ENCODE measurements around the gene LYZL6.
"Not testable (repeated sequence)": the region's sequence is repeated elsewhere in the genome, so short reads cannot be mapped to it uniquely, and the experiment has no call there.

The LYZL6 gene

DNA sequence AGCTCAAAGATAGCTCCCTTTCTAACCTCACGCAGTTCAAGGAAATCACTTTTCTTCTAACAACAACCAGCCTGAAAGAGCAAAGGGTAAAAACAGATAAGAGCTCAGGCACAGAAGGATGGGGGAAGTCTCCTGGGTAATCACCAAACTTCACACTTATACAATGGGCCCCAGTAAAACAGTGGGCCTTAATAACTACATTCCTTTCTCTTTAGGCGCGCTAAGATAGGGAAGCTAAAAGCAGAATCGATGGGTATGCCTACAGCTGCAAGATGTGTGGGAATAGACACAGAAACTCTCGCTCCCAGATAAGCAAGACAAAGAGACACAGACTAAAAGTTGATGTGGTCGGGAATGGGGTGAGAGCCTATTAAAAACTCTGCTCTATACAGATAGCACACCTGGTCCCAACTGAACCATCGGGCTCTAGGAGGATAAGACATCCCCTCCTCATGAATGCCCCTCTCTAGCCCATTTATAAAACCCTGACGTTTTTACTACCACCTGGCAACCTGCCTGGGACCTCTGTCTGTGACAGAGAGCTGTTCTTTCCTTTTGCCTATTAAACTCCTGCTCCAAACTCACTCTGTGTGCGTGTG, 826 bp downstream of the LYZL6 start:
- DNase-seq, result peak; percentile 29

DNA sequence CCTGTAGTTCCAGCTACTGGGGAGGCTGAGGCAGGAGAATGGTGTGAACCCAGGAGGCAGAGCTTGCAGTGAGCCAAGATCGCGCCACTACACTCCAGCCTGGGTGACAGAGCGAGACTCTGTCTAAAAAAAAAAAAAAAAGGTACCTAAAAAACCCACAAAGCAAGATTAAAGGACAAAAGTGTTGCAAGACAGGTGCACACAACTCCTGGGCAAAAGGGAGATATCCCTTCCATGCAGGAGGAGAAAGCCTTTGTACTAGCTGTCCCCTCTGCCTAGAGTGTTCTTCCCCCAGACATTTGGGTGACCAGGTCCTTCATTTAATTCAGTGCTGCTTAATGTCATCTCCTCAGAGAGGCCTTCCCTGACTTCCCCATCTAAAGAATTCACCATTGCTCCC, 5.0 kb downstream of the LYZL6 start:
- not testable (repeated sequence) for DNase-seq

DNA sequence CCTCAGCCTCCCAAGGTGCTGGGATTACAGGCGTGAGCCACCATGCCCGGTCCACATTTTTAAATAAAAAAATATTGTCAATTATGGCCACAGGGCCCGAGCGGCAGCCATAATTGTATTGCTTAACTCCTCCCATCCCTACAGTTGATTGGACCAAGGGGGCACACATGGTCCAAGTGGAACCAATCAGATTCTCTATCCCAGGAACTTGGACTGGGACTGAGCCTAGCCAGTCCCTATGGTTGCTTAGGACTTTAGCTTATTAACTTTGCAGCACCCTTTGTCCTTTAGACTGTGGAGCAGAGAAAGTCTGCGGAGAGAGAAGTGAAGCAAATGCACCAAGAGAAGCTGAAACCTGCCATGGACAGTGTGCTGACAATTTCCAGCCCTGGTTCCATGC, 7.5 kb downstream of the LYZL6 start:
- DNase-seq, result no peak

DNA sequence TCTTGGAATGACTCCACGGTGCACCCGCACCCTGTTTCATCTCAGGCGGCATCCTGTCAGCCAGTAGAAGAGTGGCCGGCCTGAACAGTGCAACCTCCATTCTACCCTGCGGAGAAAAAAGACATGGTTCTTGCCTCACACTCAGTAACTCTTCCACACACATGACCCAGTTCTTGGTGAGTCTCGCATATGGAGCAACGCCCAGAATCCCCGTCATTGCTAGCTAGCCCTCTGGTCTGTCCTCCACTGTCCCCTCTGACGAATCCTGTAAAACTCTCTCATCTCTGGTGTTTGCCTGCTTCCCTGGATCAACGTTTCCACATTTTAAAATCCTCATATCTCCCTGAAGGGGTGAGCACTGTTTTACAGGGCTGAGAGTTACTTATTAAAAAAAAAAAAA, 8.8 kb downstream of the LYZL6 start:
- DNase-seq, result no peak

DNA sequence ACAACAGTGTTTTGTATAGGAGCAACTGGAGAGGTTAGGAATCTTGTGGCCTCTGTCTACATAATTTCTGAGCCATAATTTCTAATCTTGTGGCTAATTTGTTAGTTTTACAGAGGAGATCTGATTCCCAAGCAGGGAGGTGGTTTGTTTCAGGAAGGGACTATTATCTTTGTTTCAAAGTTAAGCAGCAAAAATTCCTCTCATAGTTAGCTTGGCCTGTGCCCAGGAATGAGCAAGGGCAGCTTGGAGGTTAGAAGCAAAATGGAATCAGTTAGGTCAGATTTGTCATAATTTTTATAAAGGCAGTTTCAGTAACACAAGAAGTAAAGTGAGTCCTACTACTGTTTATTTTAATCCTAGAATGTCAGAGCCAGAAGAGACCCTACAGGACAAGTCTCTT, 10.9 kb downstream of the LYZL6 start:
- no peak for DNase-seq

DNA sequence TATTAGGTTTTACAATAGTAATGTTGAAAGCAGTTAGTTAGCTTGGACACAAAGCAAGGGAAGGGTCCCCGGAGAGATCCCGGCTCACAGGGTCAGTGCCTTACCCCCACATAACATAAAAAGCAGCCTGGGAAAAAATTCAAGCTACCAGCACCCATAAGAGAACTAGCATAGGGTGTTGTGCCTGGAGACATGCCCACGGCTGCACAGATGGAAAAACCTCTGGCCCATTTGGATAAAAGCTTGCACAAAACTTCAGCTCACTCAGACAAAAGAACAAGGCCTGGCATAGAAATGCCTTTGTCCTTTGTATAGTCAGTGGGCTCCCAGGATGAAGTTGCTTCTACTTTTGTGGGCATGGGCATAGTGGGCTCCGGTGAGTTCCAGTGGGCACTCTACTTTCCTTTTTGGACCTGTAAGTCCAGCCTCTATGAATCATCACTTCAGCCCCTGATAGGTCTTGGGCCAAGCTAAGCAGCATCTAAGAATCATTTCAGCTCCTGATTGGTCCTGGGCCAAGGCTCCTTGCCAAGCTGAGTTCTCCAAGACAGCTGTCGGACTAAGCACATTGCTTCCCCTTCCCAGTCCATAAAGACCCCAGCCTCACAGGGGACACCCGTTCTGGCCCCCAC, 11.6 kb downstream of the LYZL6 start:
- DNase-seq, result no peak

DNA sequence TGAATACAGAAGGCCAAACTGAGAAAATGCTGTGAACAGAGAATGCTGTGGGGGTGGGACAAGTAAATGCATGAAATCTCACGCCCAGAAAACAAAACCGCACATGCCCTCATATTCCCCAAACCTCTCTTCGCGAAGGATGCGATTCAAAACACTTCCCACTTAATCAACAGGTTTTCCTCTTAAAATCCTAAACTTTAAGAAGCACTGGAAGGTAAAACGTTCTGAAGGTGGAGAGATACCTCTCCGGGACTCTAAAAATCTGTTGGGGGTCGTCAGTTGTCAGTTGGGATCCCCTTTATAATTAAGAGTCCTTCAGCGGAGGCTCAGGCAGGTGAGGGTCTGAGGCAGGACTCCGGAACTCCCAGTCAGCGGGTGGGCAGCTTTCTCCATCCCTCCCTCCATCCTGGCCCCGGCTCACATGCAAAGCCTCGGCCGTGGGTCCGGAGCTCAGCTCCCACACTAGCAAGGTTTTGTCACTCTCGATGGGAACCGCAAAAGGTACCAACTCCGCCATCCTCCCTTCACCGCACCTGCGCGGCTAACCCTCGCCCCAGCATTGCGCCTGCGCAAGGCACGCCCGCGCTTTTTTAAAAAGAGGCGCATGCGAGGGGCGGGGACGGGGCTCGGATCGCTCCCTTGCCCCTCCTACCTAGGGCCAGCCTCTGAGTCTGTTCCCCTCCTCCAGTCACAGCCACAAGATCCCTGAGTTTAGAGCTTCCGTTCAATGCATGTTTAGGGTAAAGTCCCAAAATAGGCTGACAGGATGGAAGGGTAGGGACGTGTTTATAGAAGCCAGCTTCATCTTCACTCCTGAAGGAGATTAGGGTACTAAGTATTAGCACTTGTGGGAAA, 13.1 kb downstream of the LYZL6 start, which contains the start of gene RDM1:
RDM1 (minus strand) TSS at position 563 of the 855 bp plus-strand sequence; CDS start at position 517, 46 bp downstream.
- DNase-seq, result peak; percentile 78

DNA sequence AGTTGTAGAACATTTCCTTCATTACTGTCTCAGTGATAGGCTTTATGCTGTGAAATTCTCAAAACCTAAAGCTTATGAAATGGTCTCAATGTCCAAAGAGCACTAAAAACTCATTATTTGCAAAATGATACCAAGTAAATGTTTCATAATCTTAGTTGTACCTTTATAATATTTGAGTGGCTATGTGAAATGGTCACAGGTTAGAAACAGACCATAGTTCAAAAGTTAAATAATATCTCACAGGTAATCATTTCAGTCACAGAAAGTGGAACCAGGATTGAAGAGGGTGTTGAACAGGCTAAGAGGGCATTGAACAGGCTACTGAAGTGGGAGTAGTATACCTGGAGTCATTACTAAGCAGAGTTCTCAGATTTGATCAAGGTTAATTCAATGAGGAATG, 15.8 kb downstream of the LYZL6 start:
- DNase-seq, result no peak

DNA sequence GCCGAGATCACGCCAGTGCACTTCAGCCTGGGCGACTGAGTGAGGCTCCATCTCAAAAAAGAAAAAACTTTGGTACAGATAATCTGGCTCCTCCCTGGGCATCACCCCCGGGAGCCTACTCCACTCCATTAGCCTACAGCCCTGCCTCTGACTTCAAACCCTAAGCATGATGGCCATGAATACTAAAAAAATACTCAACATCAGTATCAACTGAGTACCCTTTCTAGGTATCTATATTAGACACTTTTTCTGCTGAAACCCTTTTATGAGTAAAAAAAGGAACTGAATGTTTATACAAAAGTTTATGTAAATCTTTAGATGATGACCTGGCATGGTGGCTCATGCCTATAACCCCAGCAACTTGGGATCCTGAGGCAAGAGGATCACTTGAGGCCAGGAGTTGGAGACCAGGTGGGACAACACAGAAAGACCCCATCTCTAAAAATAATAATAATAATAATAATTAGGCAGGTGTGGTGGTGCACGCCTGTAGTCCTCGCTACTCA, 19.9 kb downstream of the LYZL6 start:
- no peak for DNase-seq

DNA sequence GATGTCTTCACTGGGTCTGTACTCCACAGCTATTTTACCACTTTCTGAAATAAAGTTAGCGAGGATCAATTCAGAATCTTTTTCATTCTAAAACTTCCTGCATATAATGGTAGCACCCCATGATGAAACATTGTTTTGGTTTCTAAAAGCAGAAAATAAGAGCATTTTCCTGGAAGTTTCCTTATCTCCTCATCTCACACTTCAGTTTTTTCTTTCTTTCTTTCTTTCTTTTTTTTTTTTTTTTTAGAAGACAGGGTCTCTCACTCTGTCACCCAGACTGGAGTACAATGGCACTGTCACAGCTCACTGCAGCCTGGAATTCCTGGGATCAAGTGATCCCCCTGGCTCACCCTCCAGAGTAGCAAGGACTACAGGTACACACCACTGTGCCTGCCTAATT, 23.3 kb downstream of the LYZL6 start:
- no peak for DNase-seq

DNA sequence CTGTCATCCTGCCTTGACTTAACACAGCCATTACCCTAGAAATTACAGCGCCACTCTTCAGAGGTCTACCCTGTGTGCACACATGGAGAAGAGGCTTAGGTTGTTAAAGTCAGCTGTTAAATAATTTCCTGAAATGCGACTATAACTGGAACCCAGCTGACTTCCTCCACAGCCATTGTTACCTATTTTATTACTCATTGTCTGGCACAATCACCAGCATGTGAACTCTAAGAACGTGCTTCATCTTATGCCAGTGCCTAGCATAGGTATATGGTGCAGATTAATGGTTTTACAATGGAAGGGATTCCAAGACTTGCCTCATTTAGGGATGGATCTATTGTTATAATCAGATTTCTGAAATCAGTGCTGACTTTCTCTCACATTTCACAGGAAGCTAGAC, 24.8 kb downstream of the LYZL6 start:
- DNase-seq, result no peak

DNA sequence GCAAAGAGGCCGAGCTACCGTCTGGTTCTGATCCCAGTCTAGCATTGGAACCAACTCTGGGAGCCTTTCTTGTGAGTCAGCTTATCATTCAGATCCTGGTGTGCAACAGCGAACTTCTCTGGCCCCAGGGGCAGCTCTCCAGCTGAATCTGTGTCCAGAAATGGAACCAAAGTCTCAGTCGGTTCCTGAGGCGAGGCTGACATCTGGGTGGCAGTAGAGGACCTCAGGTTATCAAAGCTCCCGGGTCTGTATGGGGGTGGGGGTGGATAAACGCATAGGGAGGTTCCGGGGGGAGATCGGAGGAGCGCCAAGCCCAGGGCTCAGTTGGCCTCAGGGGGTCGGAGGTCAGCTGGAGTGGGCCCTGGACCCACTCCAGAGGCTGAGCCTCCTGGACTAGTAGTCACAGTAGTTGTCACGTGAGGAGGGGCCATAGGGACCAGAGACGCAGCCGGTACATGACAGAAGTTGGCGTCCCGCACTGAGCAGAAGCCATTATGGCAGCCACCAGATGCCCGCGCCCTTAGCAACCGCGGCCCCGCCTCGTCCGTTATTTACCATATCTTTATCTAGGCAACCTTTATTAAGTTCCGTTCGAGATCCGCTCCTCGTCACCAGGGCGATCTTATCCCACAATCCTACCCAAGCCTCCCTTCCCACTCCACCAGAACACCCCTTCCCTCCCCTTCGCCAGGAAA, 25.8 kb downstream of the LYZL6 start:
- no peak for DNase-seq

DNA sequence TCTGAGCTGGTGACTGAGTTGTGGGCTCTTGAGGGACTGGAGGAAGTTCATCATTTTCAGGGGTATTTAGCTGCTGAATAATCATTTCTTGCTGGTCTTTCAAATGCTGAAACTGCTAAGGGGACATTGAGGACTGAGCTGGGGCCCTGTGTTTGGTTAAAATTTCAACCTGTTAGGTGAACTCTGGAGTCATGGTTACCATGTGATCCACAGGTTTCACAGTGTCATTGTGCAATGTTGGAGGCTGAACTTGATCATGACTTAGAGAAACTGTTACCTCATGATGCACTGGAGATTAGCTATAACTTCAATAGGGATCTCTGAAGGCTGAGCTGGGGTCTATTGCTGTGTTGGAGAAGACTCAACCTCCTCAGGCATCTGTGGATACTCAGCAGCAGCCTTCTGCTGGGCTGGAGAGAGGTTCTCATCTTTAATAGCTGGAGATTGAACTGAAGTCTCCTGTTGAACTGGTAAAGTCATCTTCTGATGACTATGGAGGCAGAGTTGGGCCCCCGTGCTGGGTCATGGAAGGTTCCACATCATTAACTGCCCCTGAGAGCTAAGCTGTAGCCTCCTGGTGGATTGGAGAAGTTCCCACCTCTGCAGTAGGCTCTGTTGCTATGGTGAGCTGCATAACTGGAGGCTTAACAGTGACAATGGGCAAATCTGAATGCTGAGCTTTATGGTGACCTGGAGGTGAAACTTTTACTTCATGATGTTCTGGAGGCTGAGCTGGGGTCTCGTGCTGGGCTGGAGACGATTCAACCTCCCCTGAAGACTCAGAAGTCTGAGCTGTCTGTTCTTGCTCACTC, 28.2 kb downstream of the LYZL6 start:
- no peak for DNase-seq

DNA sequence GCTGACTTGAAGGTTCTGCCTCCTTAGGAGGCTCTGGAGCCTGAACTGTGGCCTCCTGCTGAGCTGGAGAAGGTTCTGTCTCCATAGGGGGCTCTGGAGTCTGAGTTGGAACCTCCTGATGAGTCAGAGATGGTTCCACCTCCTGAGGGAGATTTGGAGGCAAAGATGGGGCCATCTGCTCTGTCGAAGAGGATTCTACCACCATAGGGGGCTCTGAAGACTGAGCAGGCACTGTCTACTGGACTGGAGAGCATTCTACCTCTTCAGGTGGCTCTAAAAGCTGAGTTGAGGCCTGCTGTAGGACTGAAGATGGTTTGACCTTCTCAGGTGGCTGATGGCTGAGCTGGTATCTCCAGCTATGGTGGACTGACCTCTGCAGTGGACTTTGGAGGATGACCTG, 29.2 kb downstream of the LYZL6 start:
- DNase-seq, result no peak

DNA sequence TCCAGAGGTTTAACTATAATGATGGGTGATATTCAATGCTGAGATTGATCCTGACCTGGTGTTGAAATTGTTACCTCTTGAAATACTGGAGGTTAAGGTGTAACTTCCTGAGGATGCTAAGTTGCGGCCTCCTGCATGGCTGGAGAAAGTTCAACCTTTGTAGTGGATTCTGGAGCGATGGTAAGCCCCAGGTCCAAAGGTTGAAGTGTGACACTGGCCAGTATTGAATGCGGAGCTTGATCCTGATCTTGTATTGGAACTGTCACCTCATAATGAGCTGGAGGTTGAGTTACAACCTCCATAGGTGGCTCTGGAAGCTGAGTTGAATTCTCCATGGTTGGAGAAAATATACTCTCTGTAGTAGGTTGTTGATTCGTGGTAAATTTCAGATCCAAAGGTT, 29.9 kb downstream of the LYZL6 start:
- DNase-seq, result no peak

DNA sequence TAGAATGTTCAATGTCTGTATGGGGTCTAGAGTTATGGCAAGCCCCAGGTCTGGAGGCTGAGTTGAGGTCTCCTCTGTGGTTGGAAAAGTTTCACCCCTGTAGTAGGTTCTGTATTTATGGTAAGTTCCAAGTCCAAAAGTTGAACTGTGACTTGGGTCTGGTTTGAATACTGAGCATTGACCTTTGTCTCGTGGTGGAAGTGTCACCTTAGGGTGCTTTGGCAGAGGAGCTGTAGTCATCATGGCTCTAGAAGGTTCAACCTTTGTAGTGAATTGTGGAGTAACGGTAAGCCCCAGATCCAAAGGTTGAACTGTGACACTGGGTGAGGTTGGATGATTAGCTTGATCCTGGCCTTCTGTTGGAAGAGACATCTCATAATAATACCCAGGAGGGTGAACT, 30.6 kb downstream of the LYZL6 start:
- DNase-seq, result no peak

DNA sequence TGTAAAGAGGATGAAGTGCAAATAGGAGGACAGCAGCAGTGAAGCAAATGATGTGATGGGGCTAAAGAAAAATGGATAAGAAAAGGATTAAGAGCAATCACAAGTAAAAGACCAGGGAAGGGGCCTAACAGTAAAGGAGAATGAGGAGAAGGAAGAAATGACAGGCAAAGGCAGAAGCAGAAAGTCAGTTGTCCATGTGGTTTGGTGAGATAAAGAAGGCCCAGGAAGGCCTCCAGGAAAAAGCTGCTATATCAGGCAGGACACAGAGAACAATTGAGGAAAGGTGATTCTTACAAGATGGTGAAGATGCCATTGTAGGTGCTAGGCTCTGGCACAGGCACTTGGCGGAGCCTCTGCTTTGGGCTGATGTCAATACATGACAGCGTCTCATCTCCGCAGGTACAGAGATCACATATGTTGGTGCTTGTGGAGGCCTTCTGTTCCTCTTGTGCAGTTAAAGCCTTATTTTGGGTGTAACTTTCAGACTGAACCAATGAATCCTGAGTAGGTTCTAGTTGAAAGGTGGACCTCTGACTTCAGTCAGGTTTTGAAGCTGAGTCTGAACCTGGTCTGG, 31.1 kb downstream of the LYZL6 start:
- DNase-seq, result no peak

DNA sequence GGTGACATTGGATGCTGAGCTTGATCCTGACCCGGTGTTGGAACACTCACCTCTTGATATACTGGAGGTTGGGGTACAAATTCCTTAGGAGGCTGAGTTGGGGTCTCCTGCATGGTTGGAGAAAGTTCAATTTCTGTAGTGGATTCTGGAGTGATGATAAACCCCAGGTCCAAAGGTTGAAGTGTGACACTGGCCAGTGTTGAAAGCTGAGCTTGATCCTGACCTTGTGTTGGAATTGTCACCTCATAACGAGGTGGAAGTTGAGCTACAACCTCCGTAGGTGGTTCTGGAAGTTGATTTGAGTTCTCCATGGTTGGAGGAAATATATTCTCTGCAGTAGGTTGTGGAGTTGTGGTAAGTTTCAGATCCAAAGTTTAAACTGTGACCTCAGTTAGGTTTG, 34.1 kb downstream of the LYZL6 start:
- DNase-seq, result no peak

DNA sequence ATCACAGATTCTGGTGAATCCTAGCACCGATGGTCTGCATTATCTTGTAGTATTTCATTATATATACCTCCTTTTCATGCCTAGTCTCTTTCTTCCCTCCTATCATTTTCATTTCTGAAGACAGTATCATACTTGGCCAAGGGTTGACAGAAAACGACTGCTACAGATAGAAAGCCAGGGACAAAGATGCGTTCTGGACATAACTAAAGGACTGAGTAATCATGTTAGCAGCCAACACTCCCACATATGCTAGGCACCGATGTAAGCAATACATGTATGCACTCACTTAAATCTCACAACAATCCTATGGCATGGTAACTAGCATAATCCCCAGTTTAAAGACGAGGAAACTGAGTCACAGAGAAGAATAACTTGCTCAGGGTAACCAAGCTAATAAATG, 35.8 kb downstream of the LYZL6 start:
- no peak for DNase-seq

DNA sequence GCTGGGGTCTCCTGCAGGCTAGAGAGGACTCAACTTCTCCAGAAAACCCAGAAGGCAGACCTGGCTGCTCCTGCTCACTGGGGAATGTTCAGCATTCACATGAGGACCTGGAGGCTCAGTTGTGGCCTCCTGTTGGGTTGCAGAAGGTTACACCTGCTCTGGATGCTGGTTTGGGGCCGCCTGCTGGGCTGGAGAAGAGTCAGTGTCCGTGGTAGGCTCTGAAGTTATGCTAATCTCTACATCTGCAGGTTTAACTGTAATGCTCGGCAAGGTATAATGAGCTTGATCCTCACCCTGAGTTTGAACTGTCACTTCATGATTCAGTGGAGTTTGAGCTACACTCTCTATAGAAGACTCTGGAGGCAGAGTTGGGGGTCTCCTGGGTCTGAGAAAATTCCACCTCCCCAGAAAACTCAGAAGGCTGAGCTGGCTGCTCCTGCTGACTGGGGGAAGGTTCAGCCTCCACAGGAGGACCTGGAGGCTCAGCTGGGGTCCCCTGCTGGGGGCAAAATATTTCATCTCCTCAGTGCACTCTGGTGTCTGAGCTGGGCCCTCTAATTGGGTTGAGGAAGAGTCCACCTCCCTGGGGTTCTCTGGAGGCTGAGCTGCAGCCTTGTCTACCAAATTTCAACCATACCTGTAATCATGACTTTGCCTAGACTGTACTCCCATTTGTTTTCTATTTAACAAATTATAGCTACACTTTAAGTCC, 36.4 kb downstream of the LYZL6 start:
- no peak for DNase-seq

DNA sequence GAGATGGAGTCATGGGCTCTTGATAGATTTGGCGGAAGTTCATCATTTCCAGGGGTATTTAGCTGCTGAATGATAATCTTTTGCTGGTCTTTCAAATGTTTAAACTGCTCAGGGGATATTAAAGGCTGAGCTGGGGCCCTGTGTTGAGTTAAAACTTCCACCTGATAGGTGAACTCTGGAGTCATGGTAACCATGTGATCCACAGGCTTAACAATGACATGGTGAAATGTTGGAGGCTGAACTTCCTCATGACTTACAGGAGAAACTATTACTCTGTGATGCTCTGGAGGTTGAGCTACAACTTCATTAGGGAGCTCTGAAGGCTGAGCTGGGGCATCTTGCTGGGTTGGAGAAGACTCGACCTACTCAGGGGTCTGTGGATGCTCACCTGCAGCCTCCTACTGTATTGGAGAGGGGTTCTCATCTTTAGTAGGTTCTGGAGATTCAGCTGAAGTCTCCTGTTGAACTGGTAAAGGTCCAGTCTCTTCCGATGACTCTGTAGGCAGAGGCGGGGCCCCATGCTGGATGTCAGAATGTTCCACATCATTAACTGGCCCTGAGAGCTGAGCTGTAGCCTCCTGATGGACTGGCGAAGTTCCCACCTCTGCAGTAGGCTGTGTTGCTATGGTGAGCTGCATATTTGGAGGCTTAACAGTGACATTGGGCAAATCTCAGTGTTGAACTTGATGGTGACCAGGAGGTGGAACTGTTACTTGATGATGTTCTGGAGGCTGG, 37.2 kb downstream of the LYZL6 start:
- no peak for DNase-seq
